Stimulated activated CD4-positive, alpha-beta T cell treated with anti-CD3 and anti-CD28 coated beads, Interleukin-12 subunit alpha, Interleukin-12 subunit beta, amount 100 ng/mL, for 4 hours (primary cell): ENCODE measurements around the gene CCSAP.
"Not testable (repeated sequence)": the region's sequence is repeated elsewhere in the genome, so short reads cannot be mapped to it uniquely, and the experiment has no call there.

Experiments
- DNase-seq: peaks from one replicate; pipeline ENCODE4 v3.0.0-alpha.2; 2020

Gene CCSAP

DNA sequence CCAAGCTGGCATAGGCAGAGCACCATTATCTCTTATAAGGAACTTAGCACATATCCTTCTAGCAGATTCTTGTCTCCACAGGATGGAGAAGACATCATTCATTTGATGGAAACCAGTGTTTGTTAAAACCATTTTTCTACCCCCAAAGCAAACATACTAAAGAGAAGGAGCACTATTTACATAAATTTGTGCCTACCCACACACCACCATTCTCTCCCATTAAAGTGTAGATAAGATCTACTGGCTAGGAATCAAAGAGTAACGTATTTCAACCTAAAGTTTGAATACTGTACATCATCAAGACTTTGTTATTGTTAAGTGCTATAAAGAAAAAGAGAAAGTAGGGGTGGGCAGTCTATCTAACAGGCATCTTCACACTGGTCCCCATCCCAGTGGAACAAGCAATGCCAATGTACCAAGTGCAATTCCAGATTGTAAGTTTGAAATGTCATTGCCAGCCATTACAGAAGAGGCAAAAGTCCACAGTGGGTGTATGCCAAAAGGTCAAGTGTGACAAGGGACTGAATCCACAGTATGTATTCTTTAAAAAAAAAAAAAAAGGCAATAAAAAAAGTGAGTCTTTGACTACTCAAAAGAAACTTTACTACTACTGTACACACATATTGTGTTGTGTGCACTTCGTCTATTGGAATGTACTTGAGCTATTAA lies 18.8 kb downstream of the CCSAP start:
- DNase-seq: no peak

DNA sequence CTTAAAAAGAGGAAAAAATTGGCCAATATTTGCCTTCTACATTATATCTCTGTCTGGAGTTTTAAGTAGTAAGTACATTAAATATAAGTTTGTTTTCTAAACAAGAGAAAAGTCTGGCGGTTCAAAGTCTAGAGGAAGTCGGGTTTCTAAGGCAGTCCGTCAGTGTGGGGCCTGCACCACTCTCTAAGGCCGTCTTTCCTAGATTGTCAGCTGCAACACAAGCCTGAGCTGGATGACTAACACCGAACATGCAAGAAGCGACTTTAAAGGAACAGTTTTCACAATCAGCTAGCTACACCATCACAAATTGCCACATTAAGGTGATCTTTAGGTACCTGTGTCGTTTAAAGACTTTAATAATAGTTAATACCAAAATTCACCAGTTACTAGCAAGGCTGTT lies 19.6 kb downstream of the CCSAP start:
- no peak for DNase-seq

DNA sequence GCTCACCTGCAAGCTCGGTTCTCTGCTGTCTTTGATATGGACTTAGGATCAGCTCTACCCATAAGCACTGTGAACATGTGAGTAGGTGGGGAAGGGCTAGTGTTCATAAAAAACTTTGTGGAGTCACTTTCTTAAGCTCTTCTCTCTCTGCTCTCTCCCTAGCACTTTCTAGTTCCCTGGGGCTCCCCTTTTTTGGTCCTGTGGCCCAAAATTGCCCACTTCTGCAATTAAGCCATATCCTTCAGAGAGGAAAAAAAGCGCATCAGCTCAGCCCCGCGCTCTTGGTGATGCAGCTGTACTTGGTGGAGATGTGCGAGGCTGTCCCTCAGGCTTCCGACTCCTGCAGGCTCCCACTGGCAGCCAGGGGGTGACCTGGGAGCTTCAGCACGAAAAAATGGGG lies 23.4 kb downstream of the CCSAP start:
- no peak for DNase-seq

DNA sequence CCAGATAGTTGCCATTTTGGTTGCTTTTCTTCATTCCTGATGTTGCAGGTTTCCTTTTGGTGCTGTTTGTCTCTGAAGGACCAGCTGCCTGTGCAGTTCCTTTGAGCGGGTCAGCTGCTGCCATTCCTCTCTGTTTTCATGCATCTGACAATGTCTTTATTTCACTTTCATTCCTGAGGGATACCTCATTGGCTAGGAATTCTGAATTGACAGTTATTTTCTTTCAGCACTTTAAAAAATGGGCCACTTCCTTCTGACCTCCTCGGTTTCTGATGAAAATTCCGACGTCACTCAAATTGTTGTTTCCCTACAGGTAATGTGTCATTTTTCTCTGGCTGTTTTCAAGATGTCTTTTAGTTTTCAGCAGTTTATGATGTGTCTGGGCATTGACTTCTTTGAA lies 24.8 kb downstream of the CCSAP start:
- DNase-seq: no peak

DNA sequence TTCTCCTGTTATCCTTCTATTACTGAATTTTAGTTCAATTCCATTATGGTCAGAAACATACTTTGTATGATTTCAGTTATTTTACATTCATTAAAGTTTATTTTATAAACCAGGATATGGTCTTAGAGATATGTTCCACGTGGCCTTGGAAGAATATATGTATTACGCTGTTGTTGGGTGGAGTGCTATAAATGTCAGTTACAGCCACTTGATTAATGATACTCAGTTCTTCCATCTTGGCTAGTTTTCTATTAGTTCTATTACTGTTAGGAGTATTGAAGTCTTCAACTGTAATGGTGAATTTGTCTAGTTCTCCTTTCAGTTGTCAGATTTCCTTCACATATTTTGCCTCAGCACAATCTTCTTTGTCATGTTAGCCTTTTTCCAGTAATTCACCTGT lies 26.7 kb downstream of the CCSAP start:
- no peak for DNase-seq

DNA sequence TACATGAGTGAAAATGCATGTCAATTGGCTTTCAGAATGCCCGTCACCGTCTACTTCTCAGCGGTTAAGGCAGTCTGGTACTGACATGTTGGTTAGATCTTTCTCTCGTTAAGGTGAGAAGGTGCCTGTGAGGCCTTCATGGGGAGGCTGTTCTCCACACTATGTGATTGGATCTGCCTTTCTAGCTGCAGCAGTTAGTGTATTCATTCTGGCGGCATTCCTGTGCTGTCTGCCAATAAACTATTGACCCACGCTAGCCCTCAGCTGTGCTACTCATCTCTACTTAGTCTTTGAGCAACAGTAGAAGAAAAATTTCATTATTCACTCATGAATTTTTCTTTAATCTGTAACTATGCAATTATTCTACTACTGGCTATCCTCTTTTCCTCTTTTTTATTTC lies 32.0 kb downstream of the CCSAP start:
- DNase-seq: no peak

DNA sequence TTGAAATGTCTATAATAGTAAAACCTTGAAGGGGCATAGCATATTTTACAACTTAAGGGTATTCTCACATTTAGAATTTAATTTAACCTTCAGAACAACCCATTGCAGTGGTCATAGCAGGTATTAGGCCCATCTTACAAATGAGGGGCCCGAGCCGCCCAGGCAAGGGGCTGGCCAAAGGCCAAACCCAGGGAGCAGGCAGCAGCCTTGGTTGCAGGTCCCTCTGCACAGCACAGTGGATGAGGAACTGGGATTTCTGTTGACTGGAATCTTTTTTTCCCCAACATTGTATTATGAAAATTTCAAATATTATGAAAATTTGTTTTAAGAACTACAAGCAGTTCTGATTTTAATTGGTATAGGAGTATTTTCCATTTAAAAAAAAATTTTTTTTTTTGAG lies 33.2 kb downstream of the CCSAP start:
- no peak for DNase-seq

DNA sequence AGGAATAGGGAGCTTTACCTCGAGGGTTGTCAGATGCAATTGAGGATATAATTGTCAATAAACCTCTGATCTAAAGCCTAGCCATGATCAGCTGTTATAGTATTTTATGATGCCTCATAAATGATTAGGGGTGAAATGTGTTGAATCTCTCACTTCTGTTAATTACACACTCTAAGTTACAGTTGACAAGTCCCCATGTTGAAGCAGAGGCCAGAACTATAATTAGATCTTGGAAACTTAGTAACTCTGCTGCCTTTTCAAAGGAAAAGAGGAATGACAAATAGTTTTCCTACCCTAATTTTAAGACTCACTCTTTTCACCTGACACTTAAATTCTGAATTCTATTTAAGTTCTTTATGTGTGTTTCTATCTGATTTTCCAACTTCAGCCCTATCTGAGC lies 33.8 kb downstream of the CCSAP start:
- no peak for DNase-seq

DNA sequence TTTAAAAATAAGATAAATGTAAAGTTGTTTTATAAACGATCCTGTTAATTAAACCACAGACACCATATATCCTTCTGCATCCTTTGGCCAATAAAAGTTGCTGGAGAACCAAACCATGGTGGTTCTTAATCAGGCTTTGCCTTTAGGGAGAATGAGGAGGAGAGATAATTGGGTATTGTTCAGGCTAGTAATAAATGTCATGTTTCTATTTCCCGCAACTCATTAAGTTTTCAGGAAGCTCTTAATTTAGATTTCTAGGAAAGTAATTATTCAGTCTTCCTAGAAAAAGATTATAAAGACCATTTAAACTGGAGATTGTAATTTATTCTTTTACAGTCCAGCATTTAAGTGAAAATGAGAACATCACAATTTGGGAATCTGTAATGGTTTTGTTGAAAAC lies 37.5 kb downstream of the CCSAP start:
- no peak for DNase-seq

DNA sequence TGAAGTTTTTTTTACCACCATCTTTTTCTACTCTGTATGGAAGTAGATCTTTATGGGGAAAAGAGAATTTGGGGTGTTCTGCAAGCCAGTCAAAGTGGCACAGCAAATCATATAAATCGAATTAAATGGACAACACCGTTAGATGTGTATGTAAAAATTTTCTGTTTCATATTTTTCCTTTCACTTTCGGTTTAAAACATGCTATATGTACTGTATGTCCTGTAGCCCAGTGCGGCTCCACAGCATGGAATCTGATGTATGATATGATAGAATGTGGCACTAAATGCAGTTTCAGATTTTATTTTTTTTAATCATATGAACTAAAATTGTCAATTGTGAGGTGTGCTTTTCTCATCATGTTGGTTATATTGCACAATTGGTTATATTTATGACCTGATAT lies 39.0 kb downstream of the CCSAP start:
- DNase-seq: no peak

DNA sequence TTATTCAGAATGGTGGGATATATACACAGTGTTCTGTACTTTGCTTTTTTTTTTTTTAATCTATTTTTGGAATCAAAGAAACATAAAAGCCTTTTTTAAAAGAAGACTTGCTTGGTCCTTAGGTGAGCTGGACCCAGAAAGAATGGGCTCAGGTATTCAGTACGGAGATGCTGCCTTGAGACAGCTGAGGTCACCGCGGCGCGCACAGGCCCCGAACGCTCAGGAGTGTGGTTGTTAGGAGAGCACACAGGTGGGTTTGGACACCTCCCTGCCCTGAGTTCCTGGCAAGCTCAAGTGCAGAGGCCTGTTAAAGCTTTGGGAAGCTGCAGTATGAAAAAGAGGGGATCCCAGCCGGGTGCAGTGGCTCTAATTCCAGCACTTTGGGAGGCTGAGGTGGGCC lies 40.1 kb downstream of the CCSAP start:
- no peak for DNase-seq

DNA sequence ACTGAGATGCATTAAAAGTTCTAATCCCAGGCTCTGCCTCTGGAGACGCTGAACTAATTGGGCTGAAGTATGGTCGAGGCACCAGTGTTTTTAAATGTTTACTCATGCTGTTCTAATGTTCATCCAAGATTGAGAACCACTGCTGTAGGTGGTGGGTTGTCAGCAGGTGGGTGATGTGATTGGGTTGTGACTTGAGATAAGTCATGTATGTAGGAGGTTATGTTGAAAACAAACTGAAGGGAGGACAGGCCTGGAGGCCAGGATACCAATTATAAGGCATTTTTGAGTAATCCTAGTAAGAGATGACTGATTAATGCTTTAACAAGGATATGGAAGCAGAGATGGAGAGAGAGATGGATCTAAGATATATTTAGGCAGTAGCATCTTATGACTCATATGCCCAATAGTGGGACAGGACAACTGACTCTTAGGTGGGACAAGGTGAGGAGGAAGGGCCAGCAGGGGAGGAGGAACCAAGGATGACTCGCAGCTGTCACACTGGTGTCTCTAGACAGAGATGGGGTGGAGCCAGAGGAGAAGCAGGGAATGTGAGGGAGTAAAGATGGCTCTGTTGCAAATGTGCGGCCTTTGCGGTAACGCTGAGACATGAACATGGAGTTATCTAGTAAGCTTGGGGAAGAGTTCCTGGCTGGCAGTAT lies 42.6 kb downstream of the CCSAP start:
- DNase-seq: no peak

DNA sequence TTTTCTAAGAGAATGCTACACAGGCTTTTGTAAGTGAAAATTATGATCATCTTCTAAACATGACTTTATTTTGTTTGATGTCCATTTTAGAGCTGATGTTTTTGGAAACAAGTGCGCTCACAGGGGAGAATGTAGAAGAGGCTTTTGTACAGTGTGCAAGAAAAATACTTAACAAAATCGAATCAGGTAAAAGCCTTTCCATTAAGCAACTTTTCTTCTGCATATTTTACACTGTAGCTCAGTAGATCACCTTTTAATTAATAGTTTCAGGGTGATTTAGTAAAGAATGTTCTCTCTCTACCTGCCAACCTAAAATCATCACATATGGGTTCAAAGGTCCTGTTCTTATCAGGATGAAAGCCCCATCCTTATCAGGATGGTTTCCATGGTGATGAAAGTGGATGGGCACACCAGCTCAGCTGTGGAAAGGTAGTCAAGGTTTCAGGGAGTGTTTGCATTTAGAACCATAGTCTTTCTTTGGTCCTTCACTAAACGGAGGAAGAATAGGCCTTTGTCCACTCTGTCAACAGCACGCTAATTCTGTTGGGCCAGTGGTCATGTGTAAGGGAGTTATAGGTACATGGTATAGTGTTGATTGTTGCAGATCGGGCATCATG lies 43.9 kb downstream of the CCSAP start:
- DNase-seq: no peak

DNA sequence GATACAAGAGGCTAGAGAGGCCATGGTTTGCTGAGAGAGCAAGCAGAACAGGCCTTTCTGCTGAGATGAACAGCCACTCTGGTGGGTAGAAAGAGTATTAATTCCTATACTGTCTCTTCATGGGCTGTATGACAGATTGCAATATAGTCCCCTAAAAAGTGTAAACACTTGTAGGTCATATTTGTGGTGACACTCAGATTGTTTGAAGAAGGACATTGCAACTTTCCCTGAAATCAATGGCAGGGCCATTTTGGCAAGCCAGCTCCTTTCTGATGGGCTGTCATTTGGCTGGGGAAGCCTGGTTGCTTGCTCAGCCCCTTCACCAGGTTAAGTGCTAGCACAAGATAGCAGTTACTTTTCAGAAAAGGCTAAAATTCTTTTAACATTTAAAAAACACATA lies 44.4 kb downstream of the CCSAP start:
- no peak for DNase-seq

DNA sequence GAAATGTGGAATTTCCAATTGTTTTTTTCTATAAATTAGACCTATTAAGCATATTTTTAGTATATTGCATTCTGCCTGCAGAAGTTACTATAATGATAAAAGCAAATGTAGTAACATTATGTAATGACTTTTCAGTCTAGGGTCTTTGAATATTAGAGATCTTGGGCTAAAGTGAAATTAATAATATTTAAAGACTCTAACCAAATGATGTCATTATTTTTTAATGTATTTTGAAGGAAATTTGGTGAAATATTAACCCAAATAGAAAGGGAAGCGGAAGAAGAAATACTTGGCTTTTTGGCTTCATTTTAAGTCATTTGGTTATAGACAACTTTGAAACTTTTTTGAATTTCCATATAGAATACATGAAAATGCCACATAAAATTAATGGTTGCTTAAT lies 45.1 kb downstream of the CCSAP start:
- DNase-seq: no peak

DNA sequence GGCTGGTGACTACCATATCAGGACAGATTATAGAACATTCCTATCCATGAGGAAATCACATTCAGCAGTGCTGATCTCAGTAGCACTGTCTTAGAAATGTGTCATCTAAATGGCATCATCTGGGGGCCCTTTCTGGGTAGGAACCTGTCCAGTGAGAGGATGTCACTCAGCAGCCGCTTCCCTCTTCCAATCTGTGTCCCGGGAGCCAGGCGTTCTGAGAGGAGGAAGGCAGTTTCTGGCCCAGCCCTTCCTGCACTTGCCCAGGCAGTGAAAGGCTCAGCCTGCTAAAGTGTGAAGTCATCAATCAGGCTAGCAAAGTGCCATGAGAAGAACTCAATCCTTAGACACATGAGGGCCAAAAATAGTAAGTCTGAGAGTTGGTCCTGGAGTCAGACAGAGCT lies 46.3 kb downstream of the CCSAP start:
- no peak for DNase-seq

DNA sequence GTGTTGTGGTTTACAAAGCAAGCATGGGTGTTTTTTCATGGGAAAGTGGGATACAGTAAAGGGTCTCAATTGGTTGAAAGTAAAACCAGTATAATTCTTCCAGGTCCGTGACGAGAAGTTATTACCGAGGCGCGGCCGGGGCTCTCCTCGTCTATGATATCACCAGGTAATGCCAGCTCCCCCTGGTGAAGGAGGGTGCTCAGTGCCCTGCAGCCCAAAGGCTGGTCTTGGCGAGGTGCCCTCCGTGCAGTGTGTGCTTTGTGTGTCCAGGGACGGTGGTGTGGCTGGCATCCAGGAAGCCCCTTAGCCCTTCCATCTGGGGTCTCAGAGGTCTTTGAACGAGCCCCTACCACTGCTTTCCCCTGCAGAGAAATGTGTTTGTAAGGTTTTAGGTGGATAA lies 47.1 kb downstream of the CCSAP start:
- DNase-seq: no peak

DNA sequence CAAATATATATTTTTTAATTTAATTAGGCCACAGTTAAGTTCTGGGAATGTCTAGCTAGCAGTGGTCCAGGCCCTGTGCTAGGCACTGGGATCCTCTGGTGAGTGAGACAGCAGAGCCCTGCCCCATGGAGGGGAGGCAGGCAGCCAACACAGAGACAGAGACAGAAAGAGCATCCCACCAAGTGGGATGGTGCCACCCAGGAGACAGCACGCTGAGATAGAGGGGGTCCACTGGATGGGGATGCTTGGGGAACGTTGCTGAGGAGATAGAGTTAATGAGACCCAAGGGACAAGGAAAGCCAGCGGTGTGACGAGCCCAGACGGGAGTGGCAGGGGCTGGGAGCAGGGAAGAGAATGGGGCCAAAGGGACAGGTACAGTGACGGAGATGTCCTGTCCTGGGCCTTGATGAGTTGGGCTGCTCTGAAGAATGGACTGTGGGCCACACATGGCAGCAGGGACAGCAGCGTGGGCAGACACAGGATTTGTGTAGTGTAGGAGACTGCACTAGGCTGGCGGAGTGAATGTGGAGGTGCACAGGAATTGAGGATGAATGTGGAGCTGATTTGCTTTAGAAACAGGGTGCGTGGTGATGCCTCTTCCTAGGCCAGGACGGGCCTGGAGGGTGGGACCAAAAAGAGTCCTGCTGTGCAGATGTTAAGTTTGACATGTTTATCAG lies 49.2 kb downstream of the CCSAP start:
- DNase-seq: no peak

DNA sequence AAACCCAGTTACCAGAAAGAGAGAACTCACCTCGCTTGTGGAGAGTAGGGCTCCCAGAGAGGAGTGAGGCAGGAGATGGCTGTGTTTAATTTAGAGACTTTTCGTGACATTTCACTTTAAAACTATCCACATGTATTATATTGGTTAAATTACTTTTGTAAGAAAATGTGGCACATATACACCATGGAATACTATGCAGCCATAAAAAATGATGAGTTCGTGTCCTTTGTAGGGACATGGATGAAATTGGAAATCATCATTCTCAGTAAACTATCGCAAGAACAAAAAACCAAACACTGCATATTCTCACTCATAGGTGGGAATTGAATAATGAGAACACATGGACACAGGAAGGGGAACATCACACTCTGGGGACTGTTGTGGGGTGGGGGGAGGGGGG lies 51.2 kb downstream of the CCSAP start:
- not testable (repeated sequence) for DNase-seq

DNA sequence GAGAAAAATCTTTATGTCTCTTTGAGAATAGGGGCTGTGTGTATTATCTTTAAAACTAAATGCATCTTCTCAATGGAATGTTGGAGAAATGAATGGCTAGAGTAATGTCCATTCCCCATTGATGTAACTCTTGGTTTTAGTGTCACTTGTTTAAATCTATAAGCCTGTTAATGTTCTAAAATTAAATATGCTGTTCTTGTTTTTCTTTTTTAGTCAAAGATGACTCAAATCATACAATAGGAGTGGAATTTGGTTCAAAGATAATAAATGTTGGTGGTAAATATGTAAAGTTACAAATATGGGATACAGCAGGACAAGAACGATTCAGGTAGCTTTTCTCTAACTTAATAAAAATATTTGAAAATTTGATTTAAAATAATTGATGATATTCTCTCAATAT lies 54.3 kb downstream of the CCSAP start:
- DNase-seq: no peak

DNA sequence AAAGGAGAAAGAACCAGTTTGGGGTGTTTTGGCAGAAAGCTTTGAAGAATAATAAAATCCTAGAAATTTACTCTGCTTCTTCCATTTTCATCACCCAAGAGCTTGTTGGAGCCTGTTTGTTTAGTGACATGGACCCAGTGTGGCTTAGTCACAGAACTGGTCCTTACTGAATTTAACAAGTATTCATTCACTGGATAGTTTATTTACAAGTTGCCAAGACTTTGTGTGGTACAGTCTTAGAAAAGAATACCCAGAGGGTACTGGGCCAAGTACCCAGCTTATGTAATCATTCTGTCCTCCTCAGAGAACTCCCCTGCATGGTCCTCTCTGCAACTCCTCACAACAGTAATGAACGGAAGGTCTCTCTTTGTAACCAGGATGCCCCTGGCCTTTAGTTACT lies 55.6 kb downstream of the CCSAP start:
- no peak for DNase-seq

DNA sequence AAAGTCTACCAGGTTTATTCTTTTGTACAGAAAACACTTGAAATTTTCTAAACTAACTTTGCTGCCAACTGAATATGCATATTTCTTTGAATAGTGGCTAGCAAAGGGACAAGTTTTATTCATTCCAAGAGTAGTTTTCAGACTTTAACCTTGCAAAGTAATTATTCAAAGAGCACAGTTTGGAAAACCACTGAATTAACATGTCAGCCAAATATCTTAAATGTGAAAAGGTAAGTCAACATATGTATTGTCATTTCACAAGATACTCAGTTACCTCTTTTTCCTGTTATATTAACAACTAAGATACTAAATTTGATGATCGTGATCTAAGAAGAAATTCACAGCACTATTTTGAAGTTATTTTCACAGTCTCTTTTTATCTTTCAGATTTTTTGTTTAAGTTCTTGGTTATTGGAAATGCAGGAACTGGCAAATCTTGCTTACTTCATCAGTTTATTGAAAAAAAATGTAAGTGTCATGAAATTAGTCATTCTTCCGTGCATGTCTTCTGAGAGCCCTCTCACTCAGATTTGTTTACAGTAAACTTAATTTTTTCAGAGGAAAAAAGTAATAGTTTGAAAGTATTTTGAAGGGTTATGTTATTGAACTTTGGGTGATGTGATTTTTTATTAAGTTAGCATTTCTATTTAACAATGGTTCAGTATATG lies 56.6 kb downstream of the CCSAP start:
- no peak for DNase-seq

DNA sequence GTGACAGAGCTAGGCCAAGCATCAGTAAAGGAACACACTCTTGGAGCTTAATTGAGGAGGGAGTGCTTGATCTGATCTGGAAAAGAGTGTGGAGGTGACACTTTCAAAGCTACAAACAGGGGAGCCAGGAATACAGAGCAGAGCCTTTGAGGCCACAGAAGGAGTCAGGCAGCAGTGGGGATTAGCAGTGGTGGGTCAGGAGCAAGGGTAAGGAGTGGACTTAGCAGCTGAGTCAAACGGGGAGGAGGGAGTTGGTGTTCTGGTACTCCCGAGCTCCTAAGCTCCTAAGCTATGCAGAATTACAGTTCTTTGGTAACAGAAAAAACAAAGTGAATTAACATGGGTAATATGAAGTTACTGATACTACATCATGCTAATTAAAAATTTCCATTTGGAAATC lies 57.4 kb downstream of the CCSAP start:
- no peak for DNase-seq

DNA sequence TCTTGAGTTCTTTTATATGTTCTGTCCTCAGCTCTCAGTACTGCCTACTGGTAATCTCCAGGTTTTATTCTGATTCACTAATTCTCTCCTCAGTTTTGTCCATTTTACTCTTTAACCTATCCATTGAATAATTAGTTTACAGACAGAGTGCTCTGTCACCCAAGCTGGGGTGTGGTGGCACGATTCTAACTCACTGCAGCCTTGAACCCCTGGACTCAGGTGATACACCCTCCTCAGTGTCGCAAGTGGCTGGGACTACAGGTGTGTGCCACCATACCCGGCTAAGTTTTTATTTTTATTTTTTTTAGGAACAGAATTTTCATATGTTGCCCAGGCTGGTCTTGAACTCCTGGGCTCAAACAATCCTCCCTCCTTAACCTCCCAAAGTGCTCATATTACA lies 58.0 kb downstream of the CCSAP start:
- no peak for DNase-seq
